ENCODE results near the gene RRH.

DNA sequence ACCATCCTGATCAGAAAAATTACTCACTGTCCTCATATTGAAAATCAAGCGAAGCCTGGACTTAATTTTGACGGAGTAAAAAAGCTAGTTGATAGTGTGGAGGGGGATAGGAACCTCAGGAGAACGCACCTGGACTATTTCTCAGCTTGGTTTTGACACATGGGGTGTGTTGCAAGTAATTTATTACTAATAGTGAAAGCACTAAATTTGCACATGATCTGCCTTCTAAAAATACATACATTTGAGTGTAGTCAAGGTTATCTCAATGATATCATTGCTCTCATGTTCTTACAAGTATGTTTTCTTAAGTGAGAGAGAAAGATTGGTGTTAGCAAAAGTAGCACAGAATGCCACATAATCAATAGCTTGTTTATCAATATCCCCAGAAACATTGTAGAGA is 49.6 kb downstream of the RRH start:
- TF ChIP-seq, protein P1, sequence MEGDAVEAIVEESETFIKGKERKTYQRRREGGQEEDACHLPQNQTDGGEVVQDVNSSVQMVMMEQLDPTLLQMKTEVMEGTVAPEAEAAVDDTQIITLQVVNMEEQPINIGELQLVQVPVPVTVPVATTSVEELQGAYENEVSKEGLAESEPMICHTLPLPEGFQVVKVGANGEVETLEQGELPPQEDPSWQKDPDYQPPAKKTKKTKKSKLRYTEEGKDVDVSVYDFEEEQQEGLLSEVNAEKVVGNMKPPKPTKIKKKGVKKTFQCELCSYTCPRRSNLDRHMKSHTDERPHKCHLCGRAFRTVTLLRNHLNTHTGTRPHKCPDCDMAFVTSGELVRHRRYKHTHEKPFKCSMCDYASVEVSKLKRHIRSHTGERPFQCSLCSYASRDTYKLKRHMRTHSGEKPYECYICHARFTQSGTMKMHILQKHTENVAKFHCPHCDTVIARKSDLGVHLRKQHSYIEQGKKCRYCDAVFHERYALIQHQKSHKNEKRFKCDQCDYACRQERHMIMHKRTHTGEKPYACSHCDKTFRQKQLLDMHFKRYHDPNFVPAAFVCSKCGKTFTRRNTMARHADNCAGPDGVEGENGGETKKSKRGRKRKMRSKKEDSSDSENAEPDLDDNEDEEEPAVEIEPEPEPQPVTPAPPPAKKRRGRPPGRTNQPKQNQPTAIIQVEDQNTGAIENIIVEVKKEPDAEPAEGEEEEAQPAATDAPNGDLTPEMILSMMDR (IDR thresholded peaks at IDR 0.05), result no peak
- TF ChIP-seq POLR2A (IDR thresholded peaks at IDR 0.05), result no peak
